SK-N-SH (cell line): Measurements from ENCODE around the gene CHSY3.

ENCODE experiments used
- ELF1 ChIP-seq: IDR thresholded peaks from 2 replicates; pipeline ENCODE4 v1.4.0; 2012
- EZH2phosphoT487 ChIP-seq: fragments of 200-600 bp; sonication (generic); IDR thresholded peaks from 2 replicates; pipeline ENCODE4 v1.6.1; 2017; ENCODE audit warnings: low read depth, mixed run types, mild to moderate bottlenecking, antibody characterized with exemption, moderate library complexity, borderline replicate concordance
- POLR2AphosphoS5 ChIP-seq: IDR thresholded peaks from 2 replicates; pipeline ENCODE4 v1.6.1; 2012; ENCODE audit warnings: low read depth, low read length
- RAD21 ChIP-seq: IDR thresholded peaks from 2 replicates; pipeline ENCODE4 v1.6.1; 2012; ENCODE audit warnings: mild to moderate bottlenecking, low read length
- RCOR1 ChIP-seq: fragments of 150-350 bp; IDR thresholded peaks from 2 replicates; pipeline ENCODE4 v1.6.1; 2017; ENCODE audit warnings: antibody characterized with exemption, low read length
- TF ChIP-seq, protein P1 (sequence below): fragments of 200-600 bp; sonication (generic); IDR thresholded peaks from 2 replicates; pipeline ENCODE4 v1.6.1; 2017; ENCODE audit warnings: antibody characterized with exemption, mild to moderate bottlenecking, moderate library complexity
- TF ChIP-seq, protein P2 (sequence below): fragments of 150-350 bp; IDR thresholded peaks from 2 replicates; pipeline ENCODE4 v1.6.1; 2017; ENCODE audit warnings: antibody characterized with exemption, low read length, low read depth, borderline replicate concordance

DNA sequence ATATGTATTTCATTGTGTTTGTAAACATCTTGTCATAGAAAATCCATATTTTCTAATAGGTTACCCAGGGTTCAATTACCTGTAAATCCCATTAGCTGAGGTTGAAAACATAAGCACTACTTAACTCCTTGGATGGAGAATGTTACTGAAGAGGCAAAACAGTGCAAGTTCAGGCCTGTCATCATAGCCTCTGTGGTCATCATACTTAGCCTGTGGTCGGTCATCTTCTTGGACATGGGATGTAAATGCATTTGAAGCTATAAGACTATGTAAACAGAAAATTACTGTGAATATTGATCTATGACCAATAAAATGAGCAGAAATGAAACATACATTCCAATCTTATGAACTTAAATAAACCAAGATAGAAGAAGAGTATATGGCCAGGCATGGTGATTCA is 164.7 kb downstream of the CHSY3 start:
- no peak for TF ChIP-seq EZH2phosphoT487
- TF ChIP-seq, protein P1, sequence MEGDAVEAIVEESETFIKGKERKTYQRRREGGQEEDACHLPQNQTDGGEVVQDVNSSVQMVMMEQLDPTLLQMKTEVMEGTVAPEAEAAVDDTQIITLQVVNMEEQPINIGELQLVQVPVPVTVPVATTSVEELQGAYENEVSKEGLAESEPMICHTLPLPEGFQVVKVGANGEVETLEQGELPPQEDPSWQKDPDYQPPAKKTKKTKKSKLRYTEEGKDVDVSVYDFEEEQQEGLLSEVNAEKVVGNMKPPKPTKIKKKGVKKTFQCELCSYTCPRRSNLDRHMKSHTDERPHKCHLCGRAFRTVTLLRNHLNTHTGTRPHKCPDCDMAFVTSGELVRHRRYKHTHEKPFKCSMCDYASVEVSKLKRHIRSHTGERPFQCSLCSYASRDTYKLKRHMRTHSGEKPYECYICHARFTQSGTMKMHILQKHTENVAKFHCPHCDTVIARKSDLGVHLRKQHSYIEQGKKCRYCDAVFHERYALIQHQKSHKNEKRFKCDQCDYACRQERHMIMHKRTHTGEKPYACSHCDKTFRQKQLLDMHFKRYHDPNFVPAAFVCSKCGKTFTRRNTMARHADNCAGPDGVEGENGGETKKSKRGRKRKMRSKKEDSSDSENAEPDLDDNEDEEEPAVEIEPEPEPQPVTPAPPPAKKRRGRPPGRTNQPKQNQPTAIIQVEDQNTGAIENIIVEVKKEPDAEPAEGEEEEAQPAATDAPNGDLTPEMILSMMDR = no peak
- no peak for TF ChIP-seq RAD21
- no peak for TF ChIP-seq RCOR1
- no peak for TF ChIP-seq POLR2AphosphoS5
- no peak for TF ChIP-seq ELF1
- TF ChIP-seq, protein P2, sequence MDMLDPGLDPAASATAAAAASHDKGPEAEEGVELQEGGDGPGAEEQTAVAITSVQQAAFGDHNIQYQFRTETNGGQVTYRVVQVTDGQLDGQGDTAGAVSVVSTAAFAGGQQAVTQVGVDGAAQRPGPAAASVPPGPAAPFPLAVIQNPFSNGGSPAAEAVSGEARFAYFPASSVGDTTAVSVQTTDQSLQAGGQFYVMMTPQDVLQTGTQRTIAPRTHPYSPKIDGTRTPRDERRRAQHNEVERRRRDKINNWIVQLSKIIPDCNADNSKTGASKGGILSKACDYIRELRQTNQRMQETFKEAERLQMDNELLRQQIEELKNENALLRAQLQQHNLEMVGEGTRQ = no peak
